T-helper 1 cell treated with Interleukin-12 subunit alpha and Interleukin-12 subunit beta and Interleukin-4 antibody, amounts not matched to agents 30 μg/mL and 1 μg/mL, for 36 hours (primary cell): ENCODE results near the gene ATF6.

Experiments
- H3K27ac Mint-ChIP-seq: one replicate; pipeline ENCODE4 v1.8.0; 2021; ENCODE audit warnings: mild to moderate bottlenecking, mixed read lengths
- H3K27me3 Mint-ChIP-seq: one replicate; pipeline ENCODE4 v1.8.0; 2021; ENCODE audit warnings: low read depth, mixed read lengths
- H3K36me3 Mint-ChIP-seq: one replicate; pipeline ENCODE4 v1.8.0; 2021; ENCODE audit warnings: low read depth, mixed read lengths
- H3K4me1 Mint-ChIP-seq: one replicate; pipeline ENCODE4 v1.8.0; 2021; ENCODE audit warnings: low read depth, mixed read lengths
- H3K4me3 Mint-ChIP-seq: one replicate; pipeline ENCODE4 v1.8.0; 2021; ENCODE audit warnings: mild to moderate bottlenecking, moderate library complexity, mixed read lengths
- H3K9me3 Mint-ChIP-seq: one replicate; pipeline ENCODE4 v1.8.0; 2021; ENCODE audit warnings: mixed read lengths

ATF6 gene

DNA sequence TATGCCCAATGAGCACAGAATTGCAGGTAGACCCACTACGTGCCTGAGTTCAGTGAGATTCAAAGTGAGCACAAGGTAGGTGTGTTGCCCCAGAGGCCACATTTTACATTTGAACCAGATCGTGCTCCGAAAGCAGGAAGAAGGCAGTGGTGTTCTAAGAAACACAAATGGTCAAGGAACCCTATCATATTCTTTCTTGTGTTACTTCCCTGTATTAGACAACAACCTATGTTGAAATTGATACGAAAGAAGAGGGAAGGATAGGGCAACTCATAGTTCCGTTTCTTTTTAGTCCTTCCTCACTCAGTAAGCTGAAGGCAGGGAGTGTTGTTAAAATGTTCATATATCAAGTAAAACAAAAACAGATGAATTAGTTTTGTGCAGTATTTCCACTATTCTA is 223.7 kb downstream of the ATF6 start:
- H3K36me3 Mint-ChIP-seq = no peaks in the 10 kb centered on the region
- no peak overlapping the region for H3K4me3 Mint-ChIP-seq
- H3K27ac Mint-ChIP-seq = no peak overlapping the region
- H3K4me1 Mint-ChIP-seq = no peaks in the 10 kb centered on the region
- H3K27me3 Mint-ChIP-seq = peaks cover 12% of the 10 kb centered on the region
- peaks cover 19% of the 10 kb centered on the region for H3K9me3 Mint-ChIP-seq

- H3K9me3 Mint-ChIP-seq = peaks cover 9% of the 10 kb centered on the region
- peaks cover 9% of the 10 kb centered on the region for H3K27me3 Mint-ChIP-seq
- no peaks in the 10 kb centered on the region for H3K36me3 Mint-ChIP-seq
- H3K27ac Mint-ChIP-seq = no peak overlapping the region
- H3K4me3 Mint-ChIP-seq = no peak overlapping the region
- no peaks in the 10 kb centered on the region for H3K4me1 Mint-ChIP-seq
These were observed 227.5 kb downstream of the ATF6 start for GRCh38 chr1:161993576-161993975.

GRCh38 chr1:161994175-161994668 is 228.1 kb downstream of the ATF6 start:
- Mint-ChIP-seq H3K4me3 (no peak overlapping the region), H3K36me3 (no peaks in the 10 kb centered on the region), H3K27me3 (peaks cover 9% of the 10 kb centered on the region), H3K27ac (no peak overlapping the region), H3K4me1 (no peaks in the 10 kb centered on the region), H3K9me3 (peaks cover 3% of the 10 kb centered on the region)

DNA sequence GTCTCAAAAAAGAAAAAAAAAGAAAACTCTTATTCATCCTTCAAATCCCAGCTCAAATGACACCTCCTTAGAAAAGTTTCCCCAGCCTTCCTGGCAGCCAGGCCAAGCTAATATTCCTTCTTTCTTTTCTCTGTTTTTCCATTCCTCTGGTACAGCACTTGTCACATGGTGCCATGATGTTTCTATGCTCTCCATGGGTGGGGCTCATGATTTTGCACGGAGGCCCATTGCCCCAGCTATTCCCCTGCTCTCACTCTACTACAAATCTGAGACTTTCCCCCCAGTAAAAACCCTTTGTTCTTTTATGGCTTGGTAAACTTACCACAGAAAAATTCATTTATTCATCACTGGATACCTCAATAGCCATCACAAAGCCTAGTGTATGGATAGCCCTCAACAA is 231.0 kb downstream of the ATF6 start:
- Mint-ChIP-seq H3K36me3 (no peaks in the 10 kb centered on the region), H3K27me3 (no peaks in the 10 kb centered on the region), H3K4me1 (no peaks in the 10 kb centered on the region), H3K9me3 (no peaks in the 10 kb centered on the region), H3K4me3 (no peak overlapping the region), H3K27ac (no peak overlapping the region)

DNA sequence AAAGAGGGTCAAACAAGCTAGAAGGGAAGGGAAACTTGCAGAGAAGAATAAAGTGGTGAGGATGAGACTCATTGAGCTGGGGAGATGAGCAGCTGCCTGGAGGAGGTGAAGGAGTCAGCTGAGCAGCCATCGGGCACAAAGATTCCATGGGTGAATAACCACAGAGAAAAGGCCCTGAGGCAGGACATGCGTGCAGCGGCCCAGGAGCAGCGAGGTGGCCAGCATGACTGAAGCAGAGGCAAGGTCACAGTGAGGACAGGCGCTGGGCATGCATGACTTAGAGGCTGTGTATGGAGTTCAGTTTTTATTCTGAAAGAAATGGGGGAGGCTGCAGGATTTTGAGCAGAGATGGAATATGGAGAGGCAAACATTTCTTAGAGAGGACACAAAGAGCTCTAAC is 232.7 kb downstream of the ATF6 start:
- Mint-ChIP-seq H3K4me3 (no peak overlapping the region), H3K36me3 (no peaks in the 10 kb centered on the region), H3K9me3 (no peaks in the 10 kb centered on the region), H3K4me1 (no peaks in the 10 kb centered on the region), H3K27me3 (no peaks in the 10 kb centered on the region), H3K27ac (no peak overlapping the region)

GRCh38 chr1:161999301-162000052 is 233.4 kb downstream of the ATF6 start:
- no peaks in the 10 kb centered on the region for H3K9me3 Mint-ChIP-seq
- H3K4me1 Mint-ChIP-seq = no peaks in the 10 kb centered on the region
- no peaks in the 10 kb centered on the region for H3K27me3 Mint-ChIP-seq
- H3K36me3 Mint-ChIP-seq = no peaks in the 10 kb centered on the region
- H3K4me3 Mint-ChIP-seq = no peak overlapping the region
- H3K27ac Mint-ChIP-seq = no peak overlapping the region

DNA sequence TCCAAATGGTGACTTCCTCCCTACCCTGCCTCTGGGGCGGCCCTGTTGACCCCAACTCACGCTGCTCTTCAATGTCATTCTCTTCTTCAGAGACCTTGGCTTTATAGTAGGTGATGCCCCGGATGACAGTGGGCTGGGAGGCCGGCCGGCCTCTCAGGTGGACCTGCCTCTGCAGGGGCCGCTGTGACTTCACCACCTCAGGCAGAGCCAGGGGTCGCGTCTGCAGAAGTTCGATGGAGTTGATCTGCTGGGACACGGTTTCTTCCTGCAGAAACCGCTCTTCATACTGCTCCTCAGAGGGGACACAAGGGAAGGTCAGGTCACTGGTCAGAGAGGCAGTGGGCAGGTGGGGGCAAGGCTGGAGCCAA is 233.9 kb downstream of the ATF6 start:
- no peaks in the 10 kb centered on the region for H3K27me3 Mint-ChIP-seq
- no peak overlapping the region for H3K4me3 Mint-ChIP-seq
- H3K27ac Mint-ChIP-seq = no peak overlapping the region
- no peaks in the 10 kb centered on the region for H3K4me1 Mint-ChIP-seq
- no peaks in the 10 kb centered on the region for H3K36me3 Mint-ChIP-seq
- no peaks in the 10 kb centered on the region for H3K9me3 Mint-ChIP-seq

GRCh38 chr1:162003061-162003829 is 237.1 kb downstream of the ATF6 start:
- peak overlapping the region; percentile 23 for H3K4me3 Mint-ChIP-seq
- no peaks in the 10 kb centered on the region for H3K4me1 Mint-ChIP-seq
- no peaks in the 10 kb centered on the region for H3K9me3 Mint-ChIP-seq
- no peak overlapping the region for H3K27ac Mint-ChIP-seq
- no peaks in the 10 kb centered on the region for H3K27me3 Mint-ChIP-seq
- H3K36me3 Mint-ChIP-seq = no peaks in the 10 kb centered on the region

DNA sequence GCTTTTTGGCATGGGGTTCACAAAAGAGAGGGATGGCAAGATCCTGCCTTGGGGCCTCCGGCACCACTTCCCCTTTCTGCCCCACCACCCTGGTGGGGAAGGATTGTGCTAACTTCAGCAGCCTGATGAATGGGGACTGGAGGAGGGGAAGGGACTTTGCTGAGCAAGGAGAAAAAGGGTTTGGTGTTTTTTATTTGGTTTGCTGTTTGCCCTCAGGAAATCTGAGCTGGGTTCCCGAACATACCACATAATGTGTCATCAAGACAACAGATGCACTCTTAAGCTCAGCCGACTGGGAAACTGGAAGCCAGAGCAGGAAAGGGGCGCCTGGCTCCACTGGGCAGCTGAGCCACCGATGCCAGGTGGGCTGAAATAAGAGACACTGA is 237.7 kb downstream of the ATF6 start:
- Mint-ChIP-seq H3K4me3 (no peak overlapping the region), H3K36me3 (no peaks in the 10 kb centered on the region), H3K27me3 (no peaks in the 10 kb centered on the region), H3K9me3 (no peaks in the 10 kb centered on the region), H3K27ac (no peak overlapping the region), H3K4me1 (no peaks in the 10 kb centered on the region)

DNA sequence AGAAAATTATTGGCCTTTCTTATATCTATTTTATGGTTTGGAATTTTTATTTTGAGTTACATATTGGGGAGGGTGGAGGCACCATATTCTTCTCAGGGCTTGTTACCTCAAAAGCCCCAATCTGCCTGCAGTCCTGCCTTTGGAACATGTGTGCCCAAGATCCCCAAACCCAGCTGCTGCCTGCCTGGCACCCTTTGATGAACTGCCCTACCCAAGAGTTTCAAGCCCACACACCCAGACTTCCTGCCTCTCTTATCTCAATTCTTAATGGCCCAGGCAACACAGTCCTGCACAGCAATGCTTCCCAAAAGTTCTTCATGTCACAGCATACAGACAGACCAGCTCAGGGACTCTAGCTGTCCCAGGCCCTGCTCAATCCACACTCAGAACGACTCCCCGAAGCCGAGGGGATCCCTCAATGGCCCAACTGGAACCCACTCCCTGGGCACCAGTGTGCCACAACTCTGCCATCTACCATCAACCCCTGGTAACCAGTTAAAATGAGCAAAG is 238.4 kb downstream of the ATF6 start:
- H3K36me3 Mint-ChIP-seq = no peaks in the 10 kb centered on the region
- no peak overlapping the region for H3K27ac Mint-ChIP-seq
- no peaks in the 10 kb centered on the region for H3K4me1 Mint-ChIP-seq
- no peaks in the 10 kb centered on the region for H3K9me3 Mint-ChIP-seq
- H3K27me3 Mint-ChIP-seq = no peaks in the 10 kb centered on the region
- no peak overlapping the region for H3K4me3 Mint-ChIP-seq

GRCh38 chr1:162006081-162006480 is 240.0 kb downstream of the ATF6 start:
- no peaks in the 10 kb centered on the region for H3K9me3 Mint-ChIP-seq
- H3K4me1 Mint-ChIP-seq = no peaks in the 10 kb centered on the region
- H3K27me3 Mint-ChIP-seq = no peaks in the 10 kb centered on the region
- H3K27ac Mint-ChIP-seq = no peak overlapping the region
- no peaks in the 10 kb centered on the region for H3K36me3 Mint-ChIP-seq
- no peak overlapping the region for H3K4me3 Mint-ChIP-seq

DNA sequence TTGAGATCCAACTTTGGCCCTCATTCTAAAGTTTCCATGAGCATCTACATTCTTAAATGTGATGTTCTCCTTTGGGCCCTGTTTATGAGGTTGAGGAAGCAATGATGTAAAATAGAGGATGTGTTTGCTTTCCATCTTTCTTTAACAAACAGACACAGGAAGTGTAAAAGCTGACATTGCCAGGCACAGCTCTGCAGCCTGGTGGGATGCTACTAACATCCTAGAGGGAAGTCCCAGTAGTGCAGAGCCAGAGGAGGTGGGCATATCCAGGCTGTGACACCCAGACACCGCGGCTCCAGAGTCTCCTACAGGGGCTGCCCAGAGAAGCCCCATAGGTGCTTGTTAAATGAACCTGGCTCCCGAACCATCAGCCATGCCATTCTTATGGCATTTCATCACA is 241.3 kb downstream of the ATF6 start:
- Mint-ChIP-seq H3K36me3 (no peaks in the 10 kb centered on the region), H3K4me1 (no peaks in the 10 kb centered on the region), H3K27me3 (no peaks in the 10 kb centered on the region), H3K9me3 (no peaks in the 10 kb centered on the region), H3K27ac (no peak overlapping the region), H3K4me3 (no peak overlapping the region)

DNA sequence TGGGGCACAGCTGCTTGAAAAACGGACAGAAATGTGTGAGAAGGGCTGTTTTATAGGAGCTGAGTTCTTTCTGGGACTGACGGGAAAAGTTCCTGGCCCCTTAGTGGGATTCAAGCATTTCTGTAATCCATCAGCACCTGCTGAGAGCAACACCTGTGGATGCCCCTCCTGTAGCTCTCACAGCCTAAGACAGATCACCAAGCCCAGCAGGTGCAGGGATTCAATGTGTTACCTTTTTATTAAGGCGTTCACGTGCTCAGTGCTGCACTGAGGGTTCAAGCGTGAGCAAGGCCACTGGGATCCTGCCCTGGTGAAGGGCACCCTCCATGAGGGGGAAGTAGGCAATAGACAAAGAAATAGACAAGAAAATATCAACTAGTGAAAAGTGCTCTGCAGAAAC is 242.7 kb downstream of the ATF6 start:
- Mint-ChIP-seq H3K36me3 (no peaks in the 10 kb centered on the region), H3K4me3 (no peak overlapping the region), H3K4me1 (no peaks in the 10 kb centered on the region), H3K9me3 (peaks cover 4% of the 10 kb centered on the region), H3K27me3 (no peaks in the 10 kb centered on the region), H3K27ac (no peak overlapping the region)

DNA sequence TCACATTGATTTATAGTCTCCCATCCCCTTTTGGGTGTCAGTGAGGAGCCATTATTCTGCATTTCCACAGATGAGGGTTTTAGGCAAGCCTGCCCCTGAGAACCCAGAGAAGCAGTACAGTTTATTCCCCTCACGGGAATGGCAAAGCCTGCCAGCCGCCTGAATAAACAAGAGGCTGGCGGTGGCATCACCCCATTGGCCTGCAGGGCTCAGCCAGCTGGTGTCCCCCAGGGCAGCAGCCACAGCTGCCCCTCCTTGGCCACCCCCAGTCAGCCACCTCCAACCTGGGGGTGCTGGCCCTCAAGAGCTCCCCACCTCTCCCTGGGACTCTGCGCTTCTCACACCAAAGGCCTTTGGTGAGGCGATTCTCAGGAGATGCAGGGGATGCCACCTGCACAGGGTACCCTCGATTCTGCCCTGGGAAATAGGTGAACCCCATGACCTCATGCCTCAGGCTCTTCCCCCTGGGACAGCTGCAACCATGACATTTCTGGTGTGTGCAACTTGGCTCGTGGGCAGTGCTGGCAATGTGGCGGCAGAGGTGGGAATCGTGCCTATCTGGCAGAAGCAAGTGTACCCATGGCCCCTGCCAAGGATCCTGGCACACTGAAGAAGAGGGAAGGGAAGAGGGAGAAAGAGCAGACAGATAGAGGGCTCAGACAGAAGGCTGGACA is 243.5 kb downstream of the ATF6 start:
- H3K9me3 Mint-ChIP-seq = peaks cover 6% of the 10 kb centered on the region
- H3K4me3 Mint-ChIP-seq = no peak overlapping the region
- H3K27ac Mint-ChIP-seq = no peak overlapping the region
- H3K4me1 Mint-ChIP-seq = no peaks in the 10 kb centered on the region
- no peaks in the 10 kb centered on the region for H3K36me3 Mint-ChIP-seq
- H3K27me3 Mint-ChIP-seq = no peaks in the 10 kb centered on the region

- H3K27me3 Mint-ChIP-seq = no peaks in the 10 kb centered on the region
- no peaks in the 10 kb centered on the region for H3K4me1 Mint-ChIP-seq
- peaks cover 6% of the 10 kb centered on the region for H3K9me3 Mint-ChIP-seq
- no peaks in the 10 kb centered on the region for H3K36me3 Mint-ChIP-seq
- H3K27ac Mint-ChIP-seq = no peak overlapping the region
- no peak overlapping the region for H3K4me3 Mint-ChIP-seq
These were observed 244.0 kb downstream of the ATF6 start for GRCh38 chr1:162010175-162010506.
